HL-60 (cell line): Measurements from ENCODE around the gene PTPN22.

Source experiments
- POLR2AphosphoS5 ChIP-seq: IDR thresholded peaks from 2 replicates; pipeline ENCODE4 v1.6.1; 2012; ENCODE audit warnings: low read depth
- TF ChIP-seq, protein P1 (sequence below): IDR thresholded peaks from one replicate; pipeline ENCODE4 v1.5.1; 2011; ENCODE audit warnings: low read length, control low read depth, inconsistent platforms; ENCODE audit not compliant: insufficient read depth
- TF ChIP-seq, protein P2 (sequence below): IDR thresholded peaks from 2 replicates; pipeline ENCODE4 v1.6.1; 2012; ENCODE audit warnings: low read depth; ENCODE audit not compliant: insufficient replicate concordance

DNA sequence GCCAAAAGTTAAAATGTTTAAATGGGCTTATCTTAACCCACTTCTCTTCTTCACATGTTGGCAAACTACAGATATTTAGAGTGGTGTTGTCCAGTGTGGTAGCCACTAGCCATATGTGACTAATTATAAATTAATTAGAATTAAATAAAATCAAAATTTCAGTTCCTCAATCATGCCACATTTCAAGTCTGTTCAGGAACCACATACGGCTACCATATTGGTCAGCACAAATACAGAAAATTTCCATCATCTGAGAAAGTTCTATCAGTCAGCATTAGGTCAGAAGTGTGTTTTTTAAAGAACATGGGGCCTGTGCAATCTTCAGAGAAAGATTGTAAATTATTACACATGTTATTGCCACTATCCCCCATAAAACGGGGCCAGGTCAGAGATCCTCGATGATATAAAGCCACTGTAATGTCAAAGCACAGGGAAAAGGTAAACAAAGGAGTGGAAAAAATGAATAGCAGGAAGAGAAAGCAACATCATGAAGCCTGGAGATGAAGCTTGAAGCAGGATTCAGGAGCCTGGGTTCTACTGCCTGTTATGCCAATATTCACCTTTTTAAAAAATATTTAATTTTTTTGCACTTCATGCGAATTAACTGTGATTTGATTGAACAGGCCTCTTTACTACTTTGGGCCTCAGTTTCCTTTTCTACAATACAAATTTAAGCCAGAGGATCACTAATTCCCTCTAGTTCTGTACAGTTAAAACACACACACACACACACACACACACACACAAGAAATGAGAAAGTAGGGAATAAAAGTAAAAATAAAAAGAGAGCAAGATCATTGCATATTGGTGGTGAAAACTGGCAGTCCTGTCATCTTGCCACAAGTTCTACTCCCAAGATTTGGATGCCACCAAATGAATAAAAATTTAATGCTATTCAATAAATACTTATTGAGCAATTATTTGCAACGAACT, 61.6 kb downstream of the PTPN22 start:
- TF ChIP-seq, protein P1, sequence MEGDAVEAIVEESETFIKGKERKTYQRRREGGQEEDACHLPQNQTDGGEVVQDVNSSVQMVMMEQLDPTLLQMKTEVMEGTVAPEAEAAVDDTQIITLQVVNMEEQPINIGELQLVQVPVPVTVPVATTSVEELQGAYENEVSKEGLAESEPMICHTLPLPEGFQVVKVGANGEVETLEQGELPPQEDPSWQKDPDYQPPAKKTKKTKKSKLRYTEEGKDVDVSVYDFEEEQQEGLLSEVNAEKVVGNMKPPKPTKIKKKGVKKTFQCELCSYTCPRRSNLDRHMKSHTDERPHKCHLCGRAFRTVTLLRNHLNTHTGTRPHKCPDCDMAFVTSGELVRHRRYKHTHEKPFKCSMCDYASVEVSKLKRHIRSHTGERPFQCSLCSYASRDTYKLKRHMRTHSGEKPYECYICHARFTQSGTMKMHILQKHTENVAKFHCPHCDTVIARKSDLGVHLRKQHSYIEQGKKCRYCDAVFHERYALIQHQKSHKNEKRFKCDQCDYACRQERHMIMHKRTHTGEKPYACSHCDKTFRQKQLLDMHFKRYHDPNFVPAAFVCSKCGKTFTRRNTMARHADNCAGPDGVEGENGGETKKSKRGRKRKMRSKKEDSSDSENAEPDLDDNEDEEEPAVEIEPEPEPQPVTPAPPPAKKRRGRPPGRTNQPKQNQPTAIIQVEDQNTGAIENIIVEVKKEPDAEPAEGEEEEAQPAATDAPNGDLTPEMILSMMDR, result no peak
- TF ChIP-seq, protein P2, sequence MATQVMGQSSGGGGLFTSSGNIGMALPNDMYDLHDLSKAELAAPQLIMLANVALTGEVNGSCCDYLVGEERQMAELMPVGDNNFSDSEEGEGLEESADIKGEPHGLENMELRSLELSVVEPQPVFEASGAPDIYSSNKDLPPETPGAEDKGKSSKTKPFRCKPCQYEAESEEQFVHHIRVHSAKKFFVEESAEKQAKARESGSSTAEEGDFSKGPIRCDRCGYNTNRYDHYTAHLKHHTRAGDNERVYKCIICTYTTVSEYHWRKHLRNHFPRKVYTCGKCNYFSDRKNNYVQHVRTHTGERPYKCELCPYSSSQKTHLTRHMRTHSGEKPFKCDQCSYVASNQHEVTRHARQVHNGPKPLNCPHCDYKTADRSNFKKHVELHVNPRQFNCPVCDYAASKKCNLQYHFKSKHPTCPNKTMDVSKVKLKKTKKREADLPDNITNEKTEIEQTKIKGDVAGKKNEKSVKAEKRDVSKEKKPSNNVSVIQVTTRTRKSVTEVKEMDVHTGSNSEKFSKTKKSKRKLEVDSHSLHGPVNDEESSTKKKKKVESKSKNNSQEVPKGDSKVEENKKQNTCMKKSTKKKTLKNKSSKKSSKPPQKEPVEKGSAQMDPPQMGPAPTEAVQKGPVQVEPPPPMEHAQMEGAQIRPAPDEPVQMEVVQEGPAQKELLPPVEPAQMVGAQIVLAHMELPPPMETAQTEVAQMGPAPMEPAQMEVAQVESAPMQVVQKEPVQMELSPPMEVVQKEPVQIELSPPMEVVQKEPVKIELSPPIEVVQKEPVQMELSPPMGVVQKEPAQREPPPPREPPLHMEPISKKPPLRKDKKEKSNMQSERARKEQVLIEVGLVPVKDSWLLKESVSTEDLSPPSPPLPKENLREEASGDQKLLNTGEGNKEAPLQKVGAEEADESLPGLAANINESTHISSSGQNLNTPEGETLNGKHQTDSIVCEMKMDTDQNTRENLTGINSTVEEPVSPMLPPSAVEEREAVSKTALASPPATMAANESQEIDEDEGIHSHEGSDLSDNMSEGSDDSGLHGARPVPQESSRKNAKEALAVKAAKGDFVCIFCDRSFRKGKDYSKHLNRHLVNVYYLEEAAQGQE, result no peak
- no peak for TF ChIP-seq POLR2AphosphoS5
